Jurkat, Clone E6-1 (cell line): ENCODE measurements around the gene EEA1.
A peak's percentile ranks its signal among the peaks of the same experiment; 100 is the strongest.

Experiments used
- DNase-seq: peaks from one replicate; pipeline ENCODE4 v3.0.0-alpha.2; 2011; ENCODE audit warnings: low read depth, low spot score
- H3K4me3 ChIP-seq: 2 replicates; pipeline ENCODE4 v1.5.1; 2011; ENCODE audit warnings: mild to moderate bottlenecking, low read length, control low read depth, moderate library complexity

Gene EEA1

GRCh38 chr12:92942905-92943304 is 13.8 kb upstream of the EEA1 start:
- DNase-seq = no peak
- no peak overlapping the region for H3K4me3 ChIP-seq

GRCh38 chr12:92939116-92939515 is 10.0 kb upstream of the EEA1 start:
- H3K4me3 ChIP-seq = no peak overlapping the region
- no peak for DNase-seq

- H3K4me3 ChIP-seq = no peak overlapping the region
- DNase-seq = no peak
These were observed 9.5 kb upstream of the EEA1 start for GRCh38 chr12:92938638-92939037.

- H3K4me3 ChIP-seq = no peak overlapping the region
- no peak for DNase-seq
These were observed 8.9 kb upstream of the EEA1 start for GRCh38 chr12:92938018-92938417.

- no peak for DNase-seq
- H3K4me3 ChIP-seq = no peak overlapping the region
These were observed 4.5 kb upstream of the EEA1 start for GRCh38 chr12:92933606-92934005.

- DNase-seq = no peak
- H3K4me3 ChIP-seq = no peak overlapping the region
These were observed 1.3 kb upstream of the EEA1 start for GRCh38 chr12:92930421-92930820.

- DNase-seq = no peak
- H3K4me3 ChIP-seq = peak overlapping the region; percentile 79
These were observed 888 bp upstream of the EEA1 start for GRCh38 chr12:92929983-92930382.

- no peak for DNase-seq
- peak overlapping the region; percentile 66 for H3K4me3 ChIP-seq
These were observed 604 bp downstream of the EEA1 start for GRCh38 chr12:92928421-92928961.

GRCh38 chr12:92927436-92928281 is 1.4 kb downstream of the EEA1 start:
- peak overlapping the region; percentile 66 for H3K4me3 ChIP-seq
- peak; percentile 51 for DNase-seq

GRCh38 chr12:92927055-92927435 is 2.0 kb downstream of the EEA1 start:
- DNase-seq = peak; percentile 45
- H3K4me3 ChIP-seq = no peak overlapping the region

- H3K4me3 ChIP-seq = no peak overlapping the region
These were observed 2.5 kb downstream of the EEA1 start for GRCh38 chr12:92926549-92926948.

GRCh38 chr12:92921877-92922276 is 7.2 kb downstream of the EEA1 start:
- H3K4me3 ChIP-seq = no peak overlapping the region
- DNase-seq = no peak

More at GRCh38 chr12:92926549-92926948, 2.5 kb downstream of the EEA1 start:
- no peak for DNase-seq

- no peak for DNase-seq
- H3K4me3 ChIP-seq = no peak overlapping the region
These were observed 13.7 kb downstream of the EEA1 start for GRCh38 chr12:92915365-92915764.

- no peak overlapping the region for H3K4me3 ChIP-seq
- DNase-seq = no peak
These were observed 14.9 kb downstream of the EEA1 start for GRCh38 chr12:92914170-92914569.

GRCh38 chr12:92912672-92913071 is 16.4 kb downstream of the EEA1 start:
- DNase-seq = no peak
- H3K4me3 ChIP-seq = no peak overlapping the region

- DNase-seq = no peak
These were observed 17.0 kb downstream of the EEA1 start for GRCh38 chr12:92912052-92912451.

GRCh38 chr12:92911339-92911738 is 17.8 kb downstream of the EEA1 start:
- DNase-seq = no peak
- no peak overlapping the region for H3K4me3 ChIP-seq

More at GRCh38 chr12:92912052-92912451, 17.0 kb downstream of the EEA1 start:
- no peak overlapping the region for H3K4me3 ChIP-seq

- H3K4me3 ChIP-seq = peak overlapping the region; percentile 13
- DNase-seq = peak; percentile 86
These were observed 21.0 kb downstream of the EEA1 start for GRCh38 chr12:92908108-92908507.

GRCh38 chr12:92905811-92906554 is 23.1 kb downstream of the EEA1 start:
- H3K4me3 ChIP-seq = no peak overlapping the region
- no peak for DNase-seq

- no peak overlapping the region for H3K4me3 ChIP-seq
- no peak for DNase-seq
These were observed 23.8 kb downstream of the EEA1 start for GRCh38 chr12:92905258-92905810.
